NCI-H748 (cell line): Measurements from ENCODE around the gene AK1.
"Not testable (repeated sequence)": the region's sequence is repeated elsewhere in the genome, so short reads cannot be mapped to it uniquely, and the experiment has no call there.

Experiments used
- DNase-seq: peaks from one replicate; lab custom pipeline; 2025; ENCODE audit not compliant: unreplicated experiment; lab: John Stamatoyannopoulos, UW

The AK1 gene

DNA sequence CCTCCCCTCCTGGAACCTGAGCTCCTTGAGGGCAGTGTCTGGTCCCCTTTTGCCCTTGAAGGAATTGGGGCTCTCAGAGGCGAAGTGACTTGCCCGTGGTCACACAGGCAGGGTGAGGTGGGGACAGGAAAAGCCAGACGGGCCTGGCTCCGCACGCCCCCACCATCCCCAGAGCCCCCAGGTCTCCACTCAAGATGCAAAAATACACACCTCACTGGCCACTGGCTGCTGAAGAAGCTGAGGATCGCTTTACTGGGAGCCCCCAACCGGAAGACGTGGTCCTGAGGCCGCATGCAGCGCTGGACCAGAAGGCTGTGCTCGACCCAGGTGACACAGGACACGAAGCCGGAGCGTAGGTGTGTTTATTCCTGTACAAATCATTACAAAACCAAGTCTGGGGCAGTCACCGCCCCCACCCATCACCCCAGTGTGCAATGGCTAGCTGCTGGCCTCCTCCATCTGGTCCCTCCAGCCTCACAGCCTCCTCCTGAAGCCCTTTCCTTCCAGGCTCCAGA lies 7.6 kb upstream of the AK1 start:
- DNase-seq = no peak

DNA sequence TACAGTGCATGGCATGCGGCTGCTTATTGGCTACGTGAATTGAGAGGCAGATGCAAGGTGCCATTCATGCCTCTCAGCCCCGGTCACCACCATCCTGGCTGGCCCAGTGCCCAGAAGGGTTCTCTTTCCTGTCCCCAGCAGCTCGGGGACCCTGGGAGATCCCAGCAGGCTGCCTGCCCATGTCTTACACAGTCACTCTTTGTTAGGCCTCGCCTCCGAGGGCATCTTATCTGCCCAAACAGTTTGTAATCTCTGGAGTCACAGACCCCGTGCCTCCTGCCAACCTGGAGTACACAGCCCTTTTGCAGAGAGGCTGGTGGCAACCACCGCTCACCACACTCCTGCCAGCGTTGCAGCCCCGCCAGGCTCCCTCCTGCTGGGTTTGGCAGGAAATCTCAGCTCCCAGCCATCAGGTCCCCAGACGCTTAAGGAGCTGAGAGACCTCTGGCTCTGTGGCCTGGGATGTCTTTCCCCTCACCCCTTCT lies 7.0 kb upstream of the AK1 start:
- no peak for DNase-seq

DNA sequence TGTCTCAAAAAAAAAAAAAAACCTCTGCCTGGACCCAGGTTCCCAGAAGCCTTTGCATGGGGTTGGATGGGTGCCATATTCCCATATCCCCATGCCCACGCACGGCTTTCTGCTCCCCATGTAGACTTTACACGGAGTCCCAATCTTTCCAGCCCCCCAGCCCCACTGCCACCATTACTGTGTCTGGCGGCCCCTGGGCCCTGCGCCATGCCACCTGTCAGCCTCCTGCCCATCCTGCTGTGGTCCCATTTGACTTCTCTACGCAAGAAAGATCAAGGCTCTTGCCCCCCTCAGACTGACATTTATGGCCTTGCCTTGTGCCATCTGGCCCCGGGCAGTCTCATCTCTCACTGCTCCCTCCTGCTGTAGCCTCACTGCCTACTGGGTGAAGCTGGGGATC lies 6.5 kb upstream of the AK1 start:
- DNase-seq = no peak

DNA sequence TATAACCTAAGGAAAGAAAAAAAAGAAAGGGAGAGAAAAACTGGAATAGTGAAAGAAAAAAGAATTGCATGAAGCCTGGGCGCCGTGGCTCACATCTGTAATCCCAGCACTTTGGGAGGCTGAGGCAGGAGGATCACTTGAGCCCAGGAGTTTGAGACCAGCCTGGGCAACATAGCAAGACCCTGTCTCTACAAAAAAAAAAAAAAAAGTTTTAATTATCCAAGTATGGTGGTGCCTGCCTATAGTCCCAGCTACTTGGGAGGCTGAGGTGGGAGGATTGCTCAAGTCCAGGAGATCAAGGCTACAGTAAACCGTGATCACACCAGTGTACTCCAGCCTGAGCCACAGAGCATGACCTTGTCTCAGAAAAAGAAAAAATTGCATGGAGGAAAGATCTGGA lies 4.2 kb upstream of the AK1 start:
- not testable (repeated sequence) for DNase-seq

DNA sequence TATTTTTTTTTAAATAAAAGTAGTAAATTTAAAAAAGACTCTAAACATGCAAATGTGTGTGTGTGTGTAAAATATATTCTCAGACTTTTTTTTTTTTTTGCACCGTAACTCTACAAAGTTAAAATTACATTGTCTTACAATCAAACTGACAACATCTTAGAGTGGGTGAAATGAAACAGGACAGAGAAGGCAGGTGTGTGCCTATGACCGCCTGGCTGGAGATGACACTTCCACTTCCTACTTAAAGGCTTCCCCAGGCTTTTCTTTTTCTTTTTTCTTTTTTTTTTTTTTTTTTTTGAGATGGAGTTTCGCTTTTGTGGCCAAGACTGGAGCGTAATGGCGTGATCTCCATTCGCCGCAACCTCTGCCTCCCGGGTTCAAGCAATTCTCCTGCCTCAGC lies 2.7 kb upstream of the AK1 start:
- DNase-seq = no peak

DNA sequence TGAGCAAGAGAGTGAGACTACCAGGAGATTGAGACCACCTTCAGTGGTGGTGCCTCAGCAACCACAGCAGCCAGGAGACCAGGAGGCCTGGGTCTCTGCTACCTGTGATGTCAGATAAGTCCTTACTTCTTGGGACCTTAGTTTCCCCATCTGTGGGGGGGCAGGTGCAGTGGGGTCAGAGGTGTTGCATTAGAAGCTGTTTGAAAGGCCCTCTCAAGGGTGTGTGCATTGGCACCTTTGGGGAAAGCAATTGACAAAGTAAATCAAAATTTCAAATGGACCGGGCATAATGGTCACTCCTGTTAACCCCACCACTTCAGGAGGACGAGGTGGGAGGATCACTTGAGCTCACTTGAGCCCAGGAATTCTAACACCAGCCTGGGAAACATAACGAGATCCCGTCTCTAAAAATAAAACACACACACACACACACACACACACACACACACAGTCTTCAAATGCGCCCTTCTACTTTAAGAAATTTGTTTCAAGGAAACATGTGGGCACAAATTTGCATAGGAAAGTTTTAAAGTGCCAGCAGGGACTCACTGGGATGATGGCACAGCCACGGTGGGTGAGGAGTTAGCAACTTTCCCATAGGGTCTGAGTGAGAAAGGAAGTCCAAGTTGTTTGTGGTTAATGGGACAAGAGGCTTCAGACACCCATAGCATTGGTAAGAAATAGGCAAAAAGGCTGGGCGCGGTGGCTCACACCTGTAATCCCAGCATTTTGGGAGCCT lies 1.3 kb upstream of the AK1 start:
- DNase-seq = no peak

DNA sequence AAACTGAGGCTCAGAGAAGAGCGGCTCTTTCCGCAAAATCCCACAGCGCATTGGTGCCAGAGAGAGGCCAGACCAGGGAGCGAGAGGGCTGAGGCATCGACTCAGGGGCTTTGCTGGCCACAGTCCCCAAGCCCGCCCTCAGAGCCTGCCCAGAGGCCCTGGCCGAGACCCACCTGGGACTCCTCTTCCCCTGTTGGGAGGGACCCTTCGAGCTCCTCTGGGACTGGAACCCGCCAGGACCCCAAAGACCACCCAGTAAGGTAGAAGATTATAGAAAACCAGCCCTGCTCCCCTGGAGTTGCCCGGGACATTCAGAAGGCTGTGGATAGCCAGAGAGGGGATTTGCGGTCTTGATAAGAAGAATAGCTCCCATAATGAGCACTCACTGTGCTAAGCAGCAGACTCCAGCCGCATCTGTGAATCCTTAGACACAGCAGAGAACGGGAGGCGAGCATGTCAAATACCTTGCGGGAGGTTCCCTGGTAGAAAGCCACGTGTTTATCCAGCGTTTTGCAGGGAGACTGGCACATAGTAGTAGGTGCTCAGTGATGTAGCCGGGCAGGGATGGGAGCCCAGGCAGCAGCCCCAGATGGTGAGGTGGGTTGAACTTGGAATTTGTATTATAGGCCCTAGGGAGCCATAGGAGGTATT lies 651 bp upstream of the AK1 start:
- DNase-seq = peak; percentile 29

DNA sequence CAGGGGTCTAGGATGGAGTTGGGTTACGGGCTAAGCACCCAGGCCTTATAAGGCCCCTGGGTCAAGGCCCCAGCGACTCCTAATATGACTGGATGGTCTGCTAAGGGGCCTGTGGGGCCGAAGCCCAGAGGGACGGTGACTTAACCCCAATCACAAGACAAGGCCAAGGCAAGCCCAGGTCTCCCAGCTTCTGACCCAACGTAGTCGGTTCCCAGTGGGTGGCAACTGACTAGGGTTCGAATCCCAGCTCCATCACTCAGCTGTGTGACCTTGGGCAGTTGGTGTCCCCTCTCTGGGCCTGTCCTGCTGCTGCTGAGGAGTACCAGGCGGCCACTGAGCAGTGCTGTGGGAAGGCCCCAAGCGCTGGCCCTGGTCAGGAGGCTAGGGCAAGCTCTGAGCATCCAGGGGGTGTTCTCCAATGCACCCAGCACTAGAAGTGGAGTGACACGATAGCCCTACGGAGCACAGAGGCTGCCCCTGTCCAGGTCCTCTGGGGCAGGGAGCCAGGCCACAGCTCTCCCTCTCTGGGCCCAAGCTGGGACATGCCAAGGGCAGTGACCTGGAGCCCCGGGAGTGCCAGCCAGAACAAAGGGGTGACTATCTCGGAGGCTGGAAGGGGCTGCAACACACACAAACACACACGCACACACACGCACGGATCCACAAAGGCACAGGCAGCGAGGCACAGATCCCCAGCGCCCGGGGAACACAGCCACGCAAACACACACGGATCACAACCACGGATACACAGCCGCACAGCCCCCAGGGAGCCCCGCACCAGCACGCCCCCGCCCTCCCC lies 512 bp downstream of the AK1 start:
- DNase-seq = peak; percentile 53

DNA sequence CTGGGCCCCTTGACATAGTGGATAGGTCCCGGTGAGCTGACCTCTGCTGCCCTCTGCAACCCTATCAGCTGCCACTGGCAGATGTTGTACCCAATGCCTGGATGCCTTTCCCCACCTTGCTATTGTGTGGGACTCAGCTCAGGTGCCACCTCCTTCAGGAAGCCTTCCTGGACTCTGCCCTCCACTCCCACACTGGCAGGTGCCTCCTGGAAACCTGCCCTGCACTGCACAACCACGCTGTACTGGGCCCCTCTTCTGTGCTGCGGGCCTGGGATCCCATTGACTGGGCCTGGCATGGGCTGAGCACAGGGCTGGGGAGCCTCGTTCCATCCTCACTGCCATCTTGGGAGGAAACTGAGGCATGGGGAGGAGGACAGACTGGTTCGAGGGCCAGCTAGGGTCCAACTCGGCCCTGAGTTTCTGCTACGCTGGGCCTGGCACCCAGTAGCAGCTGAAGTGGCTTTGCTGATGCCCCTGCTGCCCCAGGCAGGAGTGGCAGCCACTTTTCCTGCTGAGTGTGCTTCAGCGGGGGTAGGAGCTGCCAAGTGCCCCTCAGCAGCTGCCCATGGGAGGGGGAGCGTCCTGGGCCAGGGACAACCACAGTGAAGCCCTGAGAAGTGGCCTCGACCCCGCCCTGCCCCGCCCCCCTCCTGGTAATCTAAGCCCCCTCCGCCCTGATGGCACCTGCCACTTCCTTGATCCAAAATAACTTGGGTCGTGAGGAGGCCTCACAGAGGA lies 1.3 kb downstream of the AK1 start:
- no peak for DNase-seq

DNA sequence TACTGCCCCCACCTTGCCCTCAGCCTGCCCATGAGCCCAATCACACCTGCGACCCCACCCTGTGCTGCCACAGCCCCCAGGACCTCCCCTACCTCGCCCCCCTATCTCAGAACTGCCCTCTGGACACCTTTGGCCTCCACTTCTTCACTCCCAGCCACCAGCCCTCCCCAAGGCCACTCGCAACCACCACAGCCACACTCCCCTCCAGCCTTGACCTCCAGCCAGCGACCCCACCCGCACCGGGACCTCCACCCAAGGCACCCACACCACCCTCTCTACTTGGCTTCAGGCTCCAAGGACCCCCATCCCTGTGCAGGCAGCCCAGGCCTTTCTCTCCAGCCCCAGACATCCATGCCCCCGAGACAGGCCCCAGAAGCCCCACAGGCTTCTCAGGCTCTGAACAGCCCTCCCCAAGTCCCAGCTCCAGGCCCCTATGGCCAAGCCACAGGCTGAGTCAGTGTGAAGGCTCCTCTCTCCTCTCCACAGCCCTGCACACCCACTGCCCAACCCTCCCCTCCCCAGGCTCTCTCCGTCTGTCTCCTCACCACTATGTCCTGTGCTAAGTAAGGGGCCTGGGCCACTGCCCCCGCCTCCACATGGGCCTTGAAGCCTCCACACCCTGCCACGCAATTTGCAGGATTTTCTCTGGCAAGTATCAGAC lies 2.0 kb downstream of the AK1 start:
- DNase-seq = no peak

DNA sequence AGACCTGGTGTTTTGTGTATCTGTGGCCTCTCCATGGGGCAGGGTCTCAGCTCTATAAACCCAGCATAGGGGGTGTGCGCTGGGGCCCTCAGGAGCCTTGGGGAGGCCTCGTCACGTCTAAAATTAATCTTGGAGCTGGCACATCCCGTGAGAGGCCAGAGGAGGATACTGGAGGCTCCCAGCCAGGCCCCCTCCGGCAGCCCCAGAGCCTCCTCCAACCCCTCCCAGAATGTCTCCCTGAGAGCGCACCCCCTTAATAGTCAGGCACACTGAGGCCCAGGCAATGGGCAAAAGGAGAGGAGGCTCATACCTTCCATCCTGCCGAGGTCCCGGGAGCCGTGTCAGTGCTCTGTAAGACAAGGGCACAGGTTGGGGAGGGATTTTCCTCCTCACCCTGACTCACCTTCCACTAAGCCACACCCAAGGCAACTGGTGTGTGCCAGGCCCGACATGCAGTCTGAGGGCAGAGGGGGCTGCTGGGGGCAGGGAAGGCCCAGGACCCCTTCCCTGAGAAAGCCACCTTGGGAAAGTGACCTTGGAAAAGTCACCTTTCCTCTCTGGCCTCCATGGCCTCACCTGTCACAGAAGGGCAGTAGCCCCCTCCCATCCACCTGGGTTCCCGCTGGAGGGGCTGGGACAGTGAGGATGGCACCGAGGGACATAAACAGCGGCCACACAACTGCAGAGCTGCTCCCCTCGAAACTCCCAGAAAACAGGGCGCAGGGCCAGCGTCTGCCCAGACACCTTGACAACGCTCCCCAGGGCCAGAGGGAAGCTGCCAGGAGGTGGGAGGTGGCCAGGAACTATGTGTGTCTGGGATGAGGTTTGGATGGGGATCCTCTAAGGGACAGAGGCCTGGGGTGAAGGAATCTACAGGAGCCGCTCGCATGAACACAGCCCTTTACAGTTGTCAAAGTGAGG lies 2.9 kb downstream of the AK1 start:
- no peak for DNase-seq

DNA sequence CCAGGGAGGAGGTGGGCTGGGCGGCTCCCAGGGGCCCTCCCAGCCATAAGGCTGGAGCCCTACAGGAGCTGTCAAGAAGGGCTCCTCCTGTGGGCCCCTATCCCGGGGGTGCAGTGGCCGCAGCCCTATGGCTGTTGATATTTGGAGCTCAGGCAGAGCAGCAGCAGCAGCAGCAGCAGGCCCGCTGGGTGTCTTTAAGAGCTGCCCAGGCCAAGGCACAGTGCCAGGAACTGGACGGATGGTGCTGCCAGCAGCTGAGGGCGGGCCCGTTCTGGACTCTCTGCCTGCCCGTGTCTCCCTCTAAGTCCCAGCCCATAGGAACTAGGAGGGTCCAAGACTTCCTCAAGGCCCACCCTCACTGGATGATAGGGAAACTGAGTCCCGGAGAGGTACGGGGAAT lies 3.6 kb downstream of the AK1 start:
- DNase-seq = no peak

DNA sequence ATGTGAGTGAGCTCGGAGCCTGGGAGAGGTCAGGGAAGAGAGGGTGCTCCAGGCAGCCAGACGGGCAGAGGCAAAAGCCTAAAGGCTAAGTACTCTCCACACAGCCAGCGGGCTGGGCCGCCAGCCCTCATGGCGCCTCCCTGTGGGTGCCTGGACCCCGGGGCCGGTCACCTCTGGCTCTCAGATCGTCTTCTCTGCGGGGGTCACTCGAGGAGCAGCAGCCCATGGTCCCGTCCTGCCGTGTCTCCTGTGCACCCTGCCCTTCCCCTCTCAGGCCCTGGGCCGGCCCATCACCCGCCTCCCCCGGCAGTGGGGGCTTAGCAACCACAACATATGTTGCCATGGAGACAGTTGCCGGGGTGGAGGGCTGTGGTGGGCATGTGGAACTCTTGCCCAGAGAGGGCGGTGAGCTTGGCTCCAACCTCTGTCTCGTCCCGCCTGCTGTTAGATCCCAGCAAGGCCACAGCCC lies 4.2 kb downstream of the AK1 start:
- no peak for DNase-seq

DNA sequence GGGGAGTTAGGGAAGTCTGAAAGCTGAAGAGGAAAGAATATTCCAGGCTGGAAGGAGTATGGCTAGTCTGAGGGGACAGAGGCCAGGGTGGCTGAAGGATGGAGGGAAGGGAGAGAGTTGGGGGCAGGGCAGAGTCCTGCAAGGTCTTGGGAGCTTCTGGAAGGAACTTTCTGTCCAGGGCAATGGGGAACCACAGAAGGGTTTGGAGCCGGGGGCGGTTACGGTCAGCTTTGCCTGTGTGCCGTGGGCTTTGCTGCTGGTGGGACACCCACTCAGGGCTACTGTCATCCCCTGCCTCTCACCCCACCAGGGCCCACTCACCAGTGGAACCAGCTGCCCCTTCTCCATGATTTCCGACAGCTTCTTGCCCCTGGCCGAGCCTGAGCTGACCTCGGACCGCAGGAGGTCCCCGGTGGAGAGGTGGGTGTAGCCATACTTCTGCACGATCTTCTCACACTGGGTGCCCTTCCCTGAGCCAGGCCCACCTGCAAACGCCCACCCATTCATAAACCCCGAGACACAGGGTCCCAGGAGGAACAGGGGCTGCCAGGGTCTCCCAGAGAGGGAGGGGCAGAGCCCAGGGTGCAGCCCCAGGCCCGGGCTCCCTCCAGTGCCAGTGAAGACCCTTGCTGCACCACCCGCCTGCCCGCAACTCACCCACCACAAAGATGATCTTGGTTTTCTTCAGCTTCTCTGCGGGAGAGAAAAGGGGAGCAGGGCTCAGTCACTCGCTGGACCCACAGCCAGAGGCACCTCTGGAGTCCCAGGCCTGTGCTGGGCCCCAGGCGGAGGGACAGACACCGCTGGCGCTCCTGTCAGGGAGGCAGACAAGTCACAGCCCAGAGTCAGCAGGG lies 4.9 kb downstream of the AK1 start:
- no peak for DNase-seq

DNA sequence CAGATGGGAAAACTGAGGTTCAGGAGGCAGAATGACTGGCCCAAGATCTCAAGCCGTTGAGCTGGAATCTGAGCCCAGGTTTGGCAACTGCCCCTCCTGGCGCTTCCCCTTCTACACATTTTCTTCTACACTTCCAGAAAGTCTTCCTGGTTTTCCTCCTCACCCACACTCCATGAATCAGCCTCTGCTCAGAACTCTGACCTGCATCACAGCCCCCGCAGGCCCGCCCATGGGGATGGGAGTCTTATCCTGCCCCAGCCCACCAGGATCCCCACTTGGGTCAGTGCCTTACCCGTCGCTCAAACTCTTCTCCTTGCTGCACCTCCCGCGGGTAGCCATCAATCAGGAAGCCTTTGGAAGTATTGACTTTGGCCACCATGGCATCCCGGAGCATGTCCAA lies 5.9 kb downstream of the AK1 start:
- no peak for DNase-seq

DNA sequence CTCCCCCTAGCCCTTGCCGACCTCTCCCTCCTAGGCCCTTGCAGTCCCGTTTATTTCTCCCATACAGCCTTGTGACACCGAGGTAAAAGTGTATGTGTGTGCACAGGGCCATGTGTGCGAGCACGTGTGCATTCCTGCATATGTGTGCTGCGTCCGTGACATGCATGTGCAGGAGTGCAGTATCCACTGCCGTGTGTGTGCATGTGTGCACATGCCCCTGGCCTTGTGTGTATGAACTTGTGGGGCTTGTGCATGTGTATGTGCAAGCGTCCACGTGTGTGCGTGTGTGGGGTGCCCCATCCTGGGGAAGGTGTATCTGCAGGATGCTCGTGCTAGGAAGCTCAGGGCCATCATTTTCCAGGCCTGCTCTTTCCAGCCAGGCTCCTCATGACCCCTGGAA lies 6.6 kb downstream of the AK1 start:
- no peak for DNase-seq

DNA sequence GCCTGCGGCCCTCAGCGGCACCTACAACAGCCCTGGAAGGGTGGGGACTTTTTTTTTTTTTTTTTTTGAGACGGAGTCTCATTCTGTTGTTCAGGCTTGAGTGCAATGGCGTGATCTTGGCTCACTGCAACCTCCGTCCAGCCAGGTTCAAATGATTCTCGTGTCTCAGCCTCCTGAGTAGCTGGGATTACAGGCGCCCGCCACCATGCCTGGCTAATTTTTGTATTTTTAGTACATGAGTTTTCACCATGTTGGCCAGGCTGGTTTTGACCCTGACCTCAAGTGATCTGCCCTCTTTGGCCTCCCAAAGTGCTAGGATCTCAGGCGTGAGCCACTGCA lies 7.4 kb downstream of the AK1 start:
- not testable (repeated sequence) for DNase-seq

DNA sequence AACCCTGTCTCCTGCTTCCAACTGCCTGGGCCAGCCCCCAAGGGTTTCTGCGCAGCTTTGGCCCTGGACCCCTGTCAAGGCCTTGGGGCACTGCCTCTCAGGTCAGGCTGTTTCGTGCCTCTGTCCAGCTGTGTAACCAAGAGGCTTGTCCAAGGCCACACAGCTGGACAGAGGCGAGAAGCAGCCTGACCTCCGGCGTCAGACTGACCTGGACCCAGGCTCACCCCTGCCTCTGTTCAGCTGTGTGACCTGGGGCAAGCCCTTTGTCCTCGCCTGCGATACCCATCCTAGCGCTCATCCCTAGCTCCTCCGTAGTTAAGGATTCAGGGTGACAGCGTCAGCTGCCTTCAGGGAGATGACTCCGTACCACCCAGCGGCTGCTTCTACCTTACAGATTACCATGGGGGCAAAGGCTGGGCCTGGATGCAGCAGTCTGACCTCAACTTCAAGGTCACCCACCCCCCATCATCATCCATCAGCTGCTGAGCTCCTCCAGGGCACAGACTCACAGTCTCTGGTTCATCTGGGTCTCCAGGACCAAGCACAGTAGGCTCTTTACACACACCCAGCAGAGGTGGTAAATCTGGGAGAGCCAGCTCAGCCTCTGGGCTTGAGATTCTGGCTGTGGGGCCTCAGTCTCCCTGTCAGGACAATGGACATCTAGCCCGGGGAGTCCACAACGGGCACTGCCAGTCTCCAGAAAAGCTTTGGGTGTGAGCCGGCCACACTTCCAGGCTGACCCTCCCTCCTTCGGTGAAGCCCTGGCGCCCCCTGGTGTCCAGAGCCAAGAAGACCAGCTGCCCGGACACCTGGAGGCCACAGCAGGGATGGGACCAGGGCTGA lies 7.9 kb downstream of the AK1 start:
- peak; percentile 78 for DNase-seq
